Measurements from ENCODE around the gene TCEANC.

DNA sequence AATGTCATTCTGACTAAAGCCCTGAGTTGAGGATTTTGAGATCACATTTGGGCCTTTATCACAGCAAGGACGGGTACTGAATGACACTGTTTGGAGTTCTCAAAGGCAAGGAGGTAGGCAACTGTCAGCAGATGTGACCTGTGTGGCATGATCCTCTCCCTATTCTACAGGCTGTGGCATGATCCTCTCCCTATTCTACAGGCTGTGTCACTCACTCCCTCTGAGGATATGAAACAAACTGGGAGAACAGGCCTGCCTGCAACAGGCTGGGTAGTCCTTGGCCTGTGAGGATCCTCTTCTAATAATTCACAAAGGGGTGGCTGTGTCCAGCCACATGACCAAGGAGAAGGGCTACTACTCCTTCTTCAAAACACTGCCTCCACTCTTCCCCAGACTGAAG is 14.9 kb upstream of the TCEANC start:
- TF ChIP-seq, protein P1, sequence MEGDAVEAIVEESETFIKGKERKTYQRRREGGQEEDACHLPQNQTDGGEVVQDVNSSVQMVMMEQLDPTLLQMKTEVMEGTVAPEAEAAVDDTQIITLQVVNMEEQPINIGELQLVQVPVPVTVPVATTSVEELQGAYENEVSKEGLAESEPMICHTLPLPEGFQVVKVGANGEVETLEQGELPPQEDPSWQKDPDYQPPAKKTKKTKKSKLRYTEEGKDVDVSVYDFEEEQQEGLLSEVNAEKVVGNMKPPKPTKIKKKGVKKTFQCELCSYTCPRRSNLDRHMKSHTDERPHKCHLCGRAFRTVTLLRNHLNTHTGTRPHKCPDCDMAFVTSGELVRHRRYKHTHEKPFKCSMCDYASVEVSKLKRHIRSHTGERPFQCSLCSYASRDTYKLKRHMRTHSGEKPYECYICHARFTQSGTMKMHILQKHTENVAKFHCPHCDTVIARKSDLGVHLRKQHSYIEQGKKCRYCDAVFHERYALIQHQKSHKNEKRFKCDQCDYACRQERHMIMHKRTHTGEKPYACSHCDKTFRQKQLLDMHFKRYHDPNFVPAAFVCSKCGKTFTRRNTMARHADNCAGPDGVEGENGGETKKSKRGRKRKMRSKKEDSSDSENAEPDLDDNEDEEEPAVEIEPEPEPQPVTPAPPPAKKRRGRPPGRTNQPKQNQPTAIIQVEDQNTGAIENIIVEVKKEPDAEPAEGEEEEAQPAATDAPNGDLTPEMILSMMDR (IDR thresholded peaks at IDR 0.05; ENCODE audit: borderline replicate concordance, extremely low read depth, low read length, poor library complexity, severe bottlenecking) = no peak
- TF ChIP-seq EZH2 (IDR thresholded peaks at IDR 0.05; ENCODE audit: borderline replicate concordance, low read depth, low read length, severe bottlenecking) = no peak
